GM19023 (cell line): ENCODE results near the gene GATA2.

Source experiments
- ATAC-seq: cut with Tn5 transposase; IDR thresholded peaks from one replicate; pipeline ENCODE4 v1.9.1; 2021; ENCODE audit warnings: mild to moderate bottlenecking, moderate library complexity; ENCODE audit not compliant: unreplicated experiment

Gene GATA2

DNA sequence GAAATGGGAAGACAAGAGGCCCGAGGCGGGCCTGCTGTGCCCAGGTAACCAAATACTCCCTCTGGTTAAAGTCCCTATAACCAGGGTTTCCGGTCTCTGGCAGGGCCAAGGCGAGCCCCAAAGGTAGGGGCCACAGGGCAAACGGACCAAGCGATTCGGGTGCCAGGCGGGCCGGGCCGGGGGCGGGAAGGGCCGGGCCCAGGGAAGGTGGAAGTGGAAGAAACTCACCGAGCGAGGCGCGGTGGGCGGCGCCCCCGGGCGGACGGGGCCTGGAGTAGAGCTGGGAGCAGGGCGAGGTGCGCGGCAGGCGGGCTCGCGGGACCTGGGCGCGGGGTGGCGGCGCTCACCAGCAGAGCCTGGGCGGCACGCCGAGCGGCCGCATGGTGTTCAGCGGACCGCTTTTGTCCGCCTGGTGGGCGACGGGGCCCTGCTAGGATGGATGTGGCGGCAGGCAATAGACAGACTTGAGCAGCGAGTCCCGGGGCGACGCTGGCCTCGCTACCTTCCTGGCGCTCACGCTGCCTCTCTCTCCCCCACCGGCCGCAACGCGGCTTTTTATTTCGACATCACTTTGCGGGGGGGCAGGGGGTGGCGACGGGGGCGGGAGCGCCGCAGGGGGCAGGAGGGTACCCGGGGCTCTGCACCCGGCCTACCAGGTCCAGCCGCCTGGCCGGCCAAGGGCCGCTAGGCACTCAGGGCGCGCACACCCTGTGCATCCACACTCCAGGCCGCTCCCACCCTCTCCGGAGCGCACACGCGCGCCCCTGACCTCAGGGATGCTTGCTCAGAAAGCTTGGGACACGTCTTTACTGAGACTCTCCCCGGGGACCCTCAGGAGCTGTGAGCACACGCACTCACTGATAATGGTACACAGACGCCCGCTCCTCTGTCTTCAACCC lies at the start of gene GATA2:
TSS of gene GATA2 (minus strand) at position 531 of the 899 bp plus-strand sequence. CDS start 6,170 bp downstream, outside the sequence.
- no peak for ATAC-seq

- no peak for ATAC-seq
Observed at GRCh38 chr3:128541246-128541645, 48.2 kb upstream of the GATA2 start.

GRCh38 chr3:128539376-128539775 lies 46.4 kb upstream of the GATA2 start:
- ATAC-seq, result no peak

- ATAC-seq, result no peak
Observed at GRCh38 chr3:128537091-128537703, 44.2 kb upstream of the GATA2 start.

- no peak for ATAC-seq
Observed at GRCh38 chr3:128532012-128532983, 39.3 kb upstream of the GATA2 start.

DNA sequence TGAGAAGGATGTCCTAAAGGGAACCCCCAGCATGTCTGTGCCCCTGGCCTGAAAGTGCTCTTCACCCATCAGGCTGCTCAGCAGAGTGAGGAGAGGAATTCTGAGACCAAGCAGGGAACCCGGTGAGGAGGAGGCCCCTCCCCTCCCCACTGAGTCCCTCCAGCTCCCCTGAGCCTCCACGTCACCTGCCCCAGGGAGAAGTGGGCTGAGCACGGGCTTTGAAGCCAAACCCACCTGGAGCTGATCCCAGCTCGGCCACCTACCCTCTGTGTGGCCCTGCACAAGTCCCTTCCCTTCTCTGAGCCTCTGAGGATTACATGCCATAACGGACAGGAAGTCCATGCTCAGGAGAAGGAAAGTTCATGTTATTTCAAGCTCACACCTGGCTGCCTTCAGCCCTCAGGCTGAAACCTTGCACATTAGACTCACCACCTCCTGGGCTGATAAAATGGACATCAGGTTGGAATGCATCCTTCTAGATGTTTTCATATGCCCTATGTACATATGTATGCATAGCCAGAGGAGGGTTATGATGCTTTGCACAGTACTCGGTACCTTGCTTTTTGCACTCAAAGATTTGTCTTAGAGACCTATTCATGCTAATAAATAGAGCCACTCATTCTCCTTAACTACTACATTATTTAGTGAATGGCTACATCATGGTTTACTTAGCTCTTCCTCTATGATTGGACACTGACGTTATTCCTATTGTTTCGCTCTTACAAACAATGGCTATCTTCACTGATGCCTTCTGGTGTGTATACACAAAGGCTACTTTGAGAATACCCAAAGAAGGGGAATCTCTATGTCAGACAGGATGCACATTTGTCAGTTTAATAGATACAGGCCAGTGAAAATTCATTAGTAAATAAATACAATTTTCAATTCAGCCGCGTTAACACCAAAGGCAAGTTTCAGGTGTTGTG lies 31.6 kb upstream of the GATA2 start:
- ATAC-seq, result no peak

DNA sequence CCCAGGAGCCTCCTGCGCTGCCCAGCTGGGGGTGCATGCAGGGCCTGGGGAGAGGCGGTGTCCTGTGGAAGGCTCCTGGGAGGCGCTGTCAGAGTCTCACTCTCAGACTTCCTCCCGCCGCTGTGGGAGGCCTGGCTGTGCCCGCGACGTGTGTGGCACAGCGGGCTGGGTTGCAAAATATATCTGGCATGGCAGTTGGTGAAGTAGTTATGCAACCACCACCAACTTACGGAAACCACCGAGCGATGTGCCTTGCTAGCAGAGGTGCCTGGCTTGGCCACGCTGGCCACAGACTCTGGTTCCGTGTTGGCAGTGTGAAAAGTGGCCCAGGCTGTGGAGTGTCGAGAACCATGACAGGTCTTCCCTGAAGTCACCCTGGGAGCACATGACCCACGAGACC lies 30.6 kb upstream of the GATA2 start:
- ATAC-seq, result no peak

GRCh38 chr3:128521715-128522114 lies 28.7 kb upstream of the GATA2 start:
- no peak for ATAC-seq

- no peak for ATAC-seq
Observed at GRCh38 chr3:128518587-128519490, 25.8 kb upstream of the GATA2 start.

GRCh38 chr3:128517648-128518047 lies 24.6 kb upstream of the GATA2 start:
- no peak for ATAC-seq

GRCh38 chr3:128515967-128516366 lies 23.0 kb upstream of the GATA2 start:
- no peak for ATAC-seq

- no peak for ATAC-seq
Observed at GRCh38 chr3:128508852-128509251, 15.9 kb upstream of the GATA2 start.

- no peak for ATAC-seq
Observed at GRCh38 chr3:128506754-128507153, 13.8 kb upstream of the GATA2 start.

GRCh38 chr3:128505771-128506170 lies 12.8 kb upstream of the GATA2 start:
- ATAC-seq, result no peak

- ATAC-seq, result no peak
Observed at GRCh38 chr3:128504963-128505730, 12.1 kb upstream of the GATA2 start.

GRCh38 chr3:128504533-128504915 lies 11.5 kb upstream of the GATA2 start:
- no peak for ATAC-seq

DNA sequence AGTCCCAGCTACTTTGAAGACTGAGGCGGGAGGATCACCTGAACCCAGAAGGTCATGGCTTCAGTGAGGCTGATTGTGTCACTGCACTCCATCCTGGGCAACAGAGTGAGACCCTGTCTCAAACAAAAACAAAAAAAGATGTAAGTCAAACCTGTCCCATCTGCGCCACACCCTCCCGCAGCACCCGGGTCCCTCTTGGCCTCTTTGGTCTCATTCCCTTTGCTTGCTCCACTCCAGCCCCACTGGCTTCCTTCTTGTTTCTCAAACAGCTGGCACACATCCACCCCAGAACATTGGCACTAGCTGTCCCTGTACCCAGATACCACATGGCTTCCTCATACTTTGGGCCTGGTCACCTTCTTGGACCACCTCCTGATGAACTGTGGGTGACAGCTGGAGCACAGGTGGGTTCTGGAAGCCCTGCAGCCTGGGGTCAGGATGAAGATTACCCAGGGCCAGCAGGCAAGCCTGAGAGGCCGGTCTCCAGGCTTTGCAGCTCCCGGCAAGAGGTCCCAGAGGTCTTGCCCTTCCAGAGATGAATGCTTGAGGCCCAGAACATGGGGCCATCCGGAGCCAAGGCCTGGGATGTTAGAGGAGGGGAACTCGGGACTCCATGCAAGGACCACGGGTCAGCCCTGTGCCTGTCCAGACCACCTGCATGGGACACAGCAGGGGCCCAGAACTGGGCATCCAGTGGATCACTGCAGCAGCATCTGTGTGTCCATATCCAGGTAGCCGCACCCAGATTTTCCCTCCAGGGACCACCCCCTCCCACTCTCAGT lies 10.9 kb upstream of the GATA2 start:
- ATAC-seq, result no peak
